NCI-H2029 (cell line): ENCODE measurements around the gene SLC9A8.
A peak's percentile ranks its signal among the peaks of the same experiment; 100 is the strongest.

Source experiments
- DNase-seq: peaks from one replicate; lab custom pipeline; 2025; lab: John Stamatoyannopoulos, UW

Gene SLC9A8

GRCh38 chr20:49878977-49879376 is 66.3 kb downstream of the SLC9A8 start:
- DNase-seq: no peak

DNA sequence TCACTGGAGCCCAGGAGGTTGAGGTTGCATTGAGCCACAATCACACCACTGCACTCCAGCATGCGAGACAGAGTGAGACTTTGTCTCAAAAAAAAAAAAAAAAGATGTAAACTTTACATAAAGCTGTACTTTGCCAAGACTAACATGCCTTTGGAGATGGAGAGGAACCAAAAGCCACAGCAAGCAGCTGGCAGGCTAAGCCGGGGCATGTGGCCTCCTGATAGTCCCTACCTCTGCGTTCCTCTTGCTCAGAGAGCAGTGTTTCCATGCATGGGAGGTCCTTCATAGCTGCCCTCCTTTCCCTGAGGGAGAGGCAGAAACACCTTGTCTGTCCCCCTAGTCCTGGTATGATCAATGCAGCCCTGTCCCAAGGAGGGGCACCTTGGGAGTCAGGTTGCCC is 67.5 kb downstream of the SLC9A8 start:
- no peak for DNase-seq

DNA sequence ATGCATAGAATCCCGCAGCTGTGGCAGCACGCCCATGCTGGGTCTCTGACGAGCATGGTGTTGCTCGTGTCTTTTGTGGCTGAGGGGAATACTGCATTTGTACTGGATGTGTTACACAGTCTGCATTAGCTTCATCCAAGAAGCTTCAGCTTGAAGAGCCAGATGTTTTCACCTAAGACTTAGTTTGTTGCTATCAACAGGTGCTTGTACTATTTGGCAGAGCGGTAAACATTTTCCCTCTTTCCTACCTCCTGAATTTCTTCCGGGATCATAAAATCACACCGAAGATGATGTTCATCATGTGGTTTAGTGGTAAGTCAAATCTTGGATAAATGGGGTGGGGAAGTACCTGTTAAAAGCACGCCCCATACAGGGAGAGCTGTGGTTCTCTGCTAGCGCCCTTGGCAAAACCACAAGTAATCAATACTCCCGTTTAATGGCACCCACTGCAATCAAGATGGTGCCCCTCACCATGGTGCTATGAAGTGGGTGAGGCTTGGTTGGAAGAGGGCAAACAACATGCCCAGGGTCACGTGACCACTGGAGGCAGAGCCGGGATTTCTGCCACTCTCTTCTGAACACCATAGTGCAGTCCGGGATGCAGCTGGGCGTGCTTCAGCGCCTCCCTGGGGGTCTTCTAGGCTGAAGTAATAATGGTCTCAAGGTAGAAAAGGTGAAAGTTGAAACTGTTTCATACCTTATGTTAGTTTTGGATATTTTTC is 68.3 kb downstream of the SLC9A8 start:
- DNase-seq: no peak

DNA sequence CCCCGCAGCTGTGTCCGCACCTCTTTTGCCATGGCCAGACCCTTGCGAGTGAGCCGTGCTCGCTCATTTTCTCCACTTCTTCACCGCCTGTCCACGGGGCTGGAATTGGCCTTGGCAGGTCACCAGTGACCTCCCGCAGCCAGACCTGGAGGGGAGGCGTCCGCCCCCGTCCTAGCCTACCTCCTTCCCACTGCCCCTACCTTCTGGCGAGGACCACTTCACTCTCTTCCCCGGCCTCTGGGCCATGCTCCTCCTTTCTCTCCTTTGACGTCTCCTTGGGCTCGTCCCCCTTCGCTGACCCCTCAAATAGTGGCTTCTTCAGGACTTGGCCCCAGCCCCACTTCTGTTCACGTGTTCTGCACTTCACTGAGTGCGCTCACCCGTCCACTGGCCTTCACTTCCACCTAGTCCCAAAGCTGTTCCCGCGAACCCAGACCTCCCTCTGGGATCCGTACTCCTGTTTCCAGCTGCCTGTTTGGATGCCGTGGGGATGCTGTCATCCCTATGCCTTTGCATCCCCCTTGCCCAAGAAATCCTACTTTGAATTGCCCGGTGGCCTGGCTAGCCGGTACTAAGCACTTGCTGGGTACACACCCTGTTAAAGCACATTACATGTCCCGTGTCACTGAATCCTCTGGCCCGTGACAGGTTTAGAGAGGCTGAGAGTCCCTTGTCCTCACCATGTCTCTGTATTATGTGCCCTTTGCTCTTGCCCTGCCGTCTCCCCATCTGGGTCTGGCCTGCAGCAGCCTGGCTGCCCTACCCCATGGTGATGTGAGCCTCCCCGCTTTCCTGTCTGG is 69.7 kb downstream of the SLC9A8 start:
- no peak for DNase-seq

DNA sequence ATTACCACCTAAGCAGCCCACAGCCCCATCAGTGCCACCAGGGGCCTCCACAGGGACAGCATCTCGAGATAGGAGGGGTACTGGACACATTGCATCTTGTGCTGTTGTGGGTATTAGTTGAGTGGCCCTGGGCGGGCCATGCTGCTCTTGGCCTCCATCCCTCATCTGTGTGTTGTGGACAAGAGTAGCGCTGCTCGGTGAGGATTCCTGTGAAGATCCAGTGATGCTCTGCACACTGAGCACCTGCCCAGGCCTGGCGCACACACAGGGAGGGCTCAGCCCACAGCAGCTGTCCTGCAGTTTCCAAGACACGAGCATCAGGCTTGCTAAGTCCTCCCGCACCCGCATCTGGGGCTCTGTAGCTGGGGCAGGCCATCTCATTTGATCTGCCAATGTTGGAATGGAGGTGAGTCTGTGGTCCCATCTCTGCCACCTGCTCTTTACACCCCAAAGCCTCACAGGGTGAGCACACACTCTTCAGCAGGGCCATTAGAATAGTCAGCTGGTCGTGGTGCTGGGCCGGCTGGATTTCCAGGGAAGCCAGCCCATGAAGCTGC is 70.7 kb downstream of the SLC9A8 start:
- no peak for DNase-seq

- DNase-seq: no peak
Measured at GRCh38 chr20:49885558-49886332, 73.1 kb downstream of the SLC9A8 start.

GRCh38 chr20:49886571-49887213 is 74.1 kb downstream of the SLC9A8 start:
- no peak for DNase-seq

DNA sequence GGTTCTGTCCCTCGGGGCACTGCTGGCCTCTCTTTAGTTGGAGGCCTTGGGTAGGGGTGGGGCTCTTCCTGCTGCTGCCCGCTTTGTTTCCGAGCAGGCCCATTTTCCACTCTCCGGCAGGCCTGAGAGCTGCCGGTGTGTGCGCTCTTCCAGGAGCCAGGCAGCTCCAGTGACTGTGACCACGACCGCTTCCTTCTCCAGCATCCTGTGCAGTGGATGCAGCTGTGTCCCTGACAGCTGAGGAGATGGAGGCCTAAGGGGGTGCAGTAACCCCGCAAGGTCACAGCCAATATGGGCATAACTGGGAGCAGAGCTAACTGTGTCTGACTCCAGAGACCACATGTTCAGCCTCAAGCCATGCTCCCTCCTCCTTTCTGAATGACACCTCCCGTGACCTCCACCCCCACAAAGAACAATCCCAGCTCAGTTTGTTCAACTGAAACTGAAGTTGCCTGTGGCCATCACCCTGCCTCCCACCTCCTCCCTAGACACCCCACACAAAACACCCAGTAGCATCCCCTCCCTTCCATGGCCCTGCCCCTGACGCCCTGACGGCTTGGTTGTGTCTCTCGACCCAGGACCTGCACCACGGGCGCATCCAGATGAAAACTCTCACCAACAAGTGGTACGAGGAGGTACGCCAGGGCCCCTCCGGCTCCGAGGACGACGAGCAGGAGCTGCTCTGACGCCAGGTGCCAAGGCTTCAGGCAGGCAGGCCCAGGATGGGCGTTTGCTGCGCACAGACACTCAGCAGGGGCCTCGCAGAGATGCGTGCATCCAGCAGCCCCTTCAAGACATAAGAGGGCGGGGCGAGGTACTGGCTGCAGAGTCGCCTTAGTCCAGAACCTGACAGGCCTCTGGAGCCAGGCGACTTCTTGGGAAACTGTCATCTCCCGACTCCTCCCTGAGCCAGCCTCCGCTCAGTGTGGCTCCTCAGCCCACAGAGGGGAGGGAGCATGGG is 74.9 kb downstream of the SLC9A8 start:
- no peak for DNase-seq

DNA sequence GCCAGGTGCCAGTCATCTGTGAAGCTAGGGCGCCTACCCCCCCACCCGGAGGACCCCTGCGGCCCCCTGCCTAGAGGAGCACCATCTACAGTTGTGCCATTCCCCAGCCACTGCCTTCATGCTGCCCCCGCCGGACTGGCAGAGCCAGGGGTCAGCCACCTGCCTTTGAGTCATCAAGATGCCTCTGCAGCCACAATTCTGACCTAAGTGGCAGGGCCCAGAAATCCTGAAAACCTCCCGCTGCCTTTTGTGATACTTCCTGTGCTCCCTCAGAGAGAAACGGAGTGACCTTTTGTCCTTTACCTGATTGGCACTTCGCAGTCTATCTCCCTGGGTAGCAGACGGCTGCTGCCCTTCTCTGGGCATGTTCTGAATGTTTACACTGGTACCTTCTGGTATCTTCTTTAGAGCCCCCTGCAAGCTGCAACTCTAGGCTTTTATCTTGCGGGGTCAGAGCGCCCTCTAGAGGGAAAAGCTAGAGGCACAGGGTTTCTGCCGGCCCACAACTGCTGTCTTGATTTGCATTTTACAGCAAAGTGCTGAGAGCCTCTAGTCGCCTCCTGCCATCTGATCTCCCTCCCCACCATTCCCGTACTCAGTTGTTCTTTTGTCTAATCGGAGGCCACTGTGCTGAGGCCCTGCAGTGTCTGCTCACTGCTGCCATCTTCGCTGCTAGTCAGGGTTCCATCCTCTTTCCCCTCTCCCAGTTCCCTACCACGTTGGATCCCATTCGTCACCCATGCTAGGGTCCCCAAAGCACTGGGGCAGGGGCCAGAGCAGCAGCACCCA is 75.8 kb downstream of the SLC9A8 start:
- peak; percentile 21 for DNase-seq

GRCh38 chr20:49889001-49889934 is 76.6 kb downstream of the SLC9A8 start:
- no peak for DNase-seq

DNA sequence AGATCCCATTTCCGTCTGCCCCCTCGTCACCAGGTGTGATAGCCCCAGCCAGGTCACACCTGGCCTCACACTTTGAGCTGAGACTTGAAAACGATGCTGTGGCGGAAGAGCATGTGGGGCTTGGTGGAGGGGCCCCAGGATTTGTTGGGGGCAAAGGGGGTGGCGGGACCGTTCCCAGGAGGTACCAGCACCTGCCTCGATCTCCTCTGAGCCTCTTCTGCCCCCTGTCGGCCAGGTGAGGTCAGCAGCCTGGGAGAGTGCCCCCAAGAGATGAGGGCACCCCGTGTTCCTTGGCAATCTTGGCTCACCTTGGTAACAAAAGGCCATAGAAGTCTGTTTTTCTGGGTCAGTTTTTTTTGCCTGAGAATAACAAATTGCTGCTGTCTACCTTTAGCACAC is 77.3 kb downstream of the SLC9A8 start:
- no peak for DNase-seq

GRCh38 chr20:49890471-49891361 is 78.1 kb downstream of the SLC9A8 start:
- DNase-seq: no peak

DNA sequence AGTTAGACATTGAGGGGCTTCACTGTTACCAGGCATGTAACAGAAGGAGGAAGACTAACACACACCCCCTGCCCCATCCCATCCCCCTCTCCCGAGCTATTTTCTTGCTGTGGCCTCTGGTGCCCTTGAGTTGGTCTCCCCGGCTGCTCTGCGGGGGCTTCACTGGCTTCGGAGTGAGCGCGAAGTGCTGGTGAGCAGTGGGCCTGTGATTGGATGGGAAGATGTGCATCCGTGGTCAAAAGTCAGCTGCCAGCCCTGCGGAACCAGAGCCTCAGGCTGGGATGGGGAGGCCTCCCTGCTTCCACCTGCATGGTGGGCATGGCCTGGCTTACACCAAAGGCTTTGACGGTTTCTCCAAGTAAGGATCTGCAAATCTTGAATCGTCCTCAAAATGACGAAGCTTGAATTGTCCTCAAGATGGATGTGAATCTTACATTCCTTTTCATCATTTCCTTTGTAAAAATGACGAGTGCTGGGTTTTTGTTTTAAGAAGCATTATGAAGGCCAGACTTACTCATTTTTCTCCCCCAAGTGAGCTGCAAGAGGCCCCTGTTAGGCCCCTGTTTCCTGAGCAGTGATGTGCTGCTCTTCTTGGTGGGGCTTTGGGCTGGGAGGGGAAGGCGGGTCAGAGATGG is 79.0 kb downstream of the SLC9A8 start:
- DNase-seq: no peak

- DNase-seq: no peak
Measured at GRCh38 chr20:49892260-49892659, 79.6 kb downstream of the SLC9A8 start.

DNA sequence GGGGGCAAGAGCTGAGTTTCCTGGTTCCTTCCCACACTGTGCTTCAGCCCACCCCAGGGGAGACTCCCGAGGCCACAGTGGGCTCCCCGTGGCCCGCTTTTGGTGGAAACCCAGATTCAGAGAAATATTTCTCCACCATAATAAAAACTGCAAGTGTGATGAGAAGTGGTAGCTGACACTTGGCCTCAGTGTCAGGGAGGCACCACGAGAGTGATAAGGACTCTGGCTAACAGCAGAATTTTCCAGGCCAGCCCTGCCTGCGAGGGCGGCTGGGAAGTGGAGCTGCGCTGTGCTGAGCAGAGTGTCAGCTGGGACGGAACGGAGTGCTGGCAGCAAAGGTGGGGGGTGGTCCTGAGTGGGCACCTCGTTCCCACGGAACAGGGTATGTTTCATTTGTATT is 80.2 kb downstream of the SLC9A8 start:
- DNase-seq: no peak

DNA sequence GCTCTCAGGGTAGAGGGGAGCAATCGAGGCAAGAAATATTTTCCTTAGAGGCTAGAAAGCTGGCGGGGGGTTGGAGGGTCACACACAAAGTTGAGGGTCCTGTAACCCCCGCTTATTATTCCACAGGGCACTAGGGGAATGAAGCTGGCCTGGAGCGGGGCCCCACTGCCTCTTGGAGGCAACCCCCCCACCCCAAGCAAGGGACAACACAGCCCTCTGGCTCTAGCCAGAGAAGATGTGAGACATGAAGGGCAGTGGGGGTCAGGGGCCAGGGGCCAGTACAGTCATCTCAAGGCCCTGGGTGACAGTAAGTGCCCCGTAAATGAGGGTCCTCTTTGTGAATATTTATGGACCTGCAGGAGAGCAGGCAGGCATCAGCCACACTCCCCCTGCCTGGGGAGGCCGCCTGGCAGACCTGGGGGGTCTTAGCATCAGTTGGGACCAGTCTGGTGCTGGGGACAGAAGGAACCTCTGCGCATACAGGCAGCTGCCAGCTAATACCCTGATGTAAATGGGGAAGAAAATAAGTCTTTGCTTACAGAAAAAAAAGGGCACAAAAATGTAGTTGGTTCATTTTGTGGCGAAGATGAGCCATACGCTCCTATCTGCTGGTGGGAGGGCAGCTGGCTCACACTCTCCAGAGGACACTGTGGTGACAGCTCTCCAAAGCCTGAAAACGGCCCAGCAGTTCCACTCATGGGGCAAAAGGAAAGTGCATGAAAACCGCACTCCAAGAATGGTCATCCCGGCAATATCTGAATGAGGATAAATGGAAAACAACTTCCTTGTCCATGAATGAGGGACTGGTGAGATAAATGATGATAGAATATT is 80.8 kb downstream of the SLC9A8 start:
- DNase-seq: peak; percentile 48
